HG03558 (cell line): Measurements from ENCODE around the gene CREB3L4.
A peak's percentile ranks its signal among the peaks of the same experiment; 100 is the strongest.

Source experiments
- ATAC-seq: cut with Tn5 transposase; IDR thresholded peaks from one replicate; pipeline ENCODE4 v1.9.1; 2021; ENCODE audit warnings: moderate number of reproducible peaks; ENCODE audit not compliant: unreplicated experiment; ENCODE audit errors: extremely low read depth

Gene CREB3L4, protein sequence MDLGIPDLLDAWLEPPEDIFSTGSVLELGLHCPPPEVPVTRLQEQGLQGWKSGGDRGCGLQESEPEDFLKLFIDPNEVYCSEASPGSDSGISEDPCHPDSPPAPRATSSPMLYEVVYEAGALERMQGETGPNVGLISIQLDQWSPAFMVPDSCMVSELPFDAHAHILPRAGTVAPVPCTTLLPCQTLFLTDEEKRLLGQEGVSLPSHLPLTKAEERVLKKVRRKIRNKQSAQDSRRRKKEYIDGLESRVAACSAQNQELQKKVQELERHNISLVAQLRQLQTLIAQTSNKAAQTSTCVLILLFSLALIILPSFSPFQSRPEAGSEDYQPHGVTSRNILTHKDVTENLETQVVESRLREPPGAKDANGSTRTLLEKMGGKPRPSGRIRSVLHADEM

DNA sequence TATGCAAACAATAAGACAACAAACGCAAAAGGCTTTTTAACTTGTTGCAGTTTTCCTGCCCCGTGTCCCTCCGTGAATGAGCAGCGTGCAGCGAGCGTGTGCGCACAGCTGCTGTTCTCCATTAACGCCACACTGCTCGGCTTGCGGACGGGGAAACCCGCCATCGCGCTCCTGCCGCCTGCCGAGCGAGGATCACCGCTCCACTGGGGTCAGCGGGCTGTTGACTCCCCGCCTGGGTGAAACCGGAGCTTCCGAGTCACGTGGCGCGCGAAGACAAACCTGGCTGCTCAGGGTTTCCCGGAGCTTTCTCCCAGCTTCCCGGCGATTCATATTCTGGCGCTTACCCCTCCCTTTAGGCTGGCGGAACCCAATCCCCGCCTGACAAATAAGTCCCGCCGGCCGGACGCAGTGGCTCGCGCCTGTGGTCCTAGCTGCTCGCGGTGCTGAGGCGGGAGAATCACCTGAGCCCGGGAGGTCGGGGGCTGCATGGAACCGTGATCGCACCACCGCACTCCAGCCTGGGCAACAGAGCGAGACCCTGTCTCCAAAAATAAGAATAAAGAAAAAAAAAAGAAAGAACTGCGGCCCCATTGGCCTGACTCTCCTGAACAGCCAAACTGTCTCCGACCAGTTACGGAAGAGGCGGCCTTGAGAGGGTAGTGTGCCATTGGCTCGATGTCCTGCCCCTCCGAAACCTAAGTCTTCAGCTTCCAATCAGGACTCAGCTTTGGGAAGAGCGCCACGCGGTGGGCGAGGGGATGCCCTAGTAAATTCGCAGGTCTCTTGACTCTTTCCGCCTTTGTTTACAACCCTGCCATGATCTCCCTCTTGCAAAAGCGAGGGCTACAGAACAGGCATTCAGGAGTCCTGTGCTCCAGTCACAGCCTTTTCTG lies at the start of gene CREB3L4:
TSS of gene CREB3L4 (plus strand) at position 796 of the 893 bp plus-strand sequence. CDS start 624 bp downstream, outside the sequence.
- peak; percentile 61 for ATAC-seq

GRCh38 chr1:153919876-153920852 lies 47.5 kb upstream of the CREB3L4 start:
- no peak for ATAC-seq

GRCh38 chr1:153921080-153921802 lies 46.5 kb upstream of the CREB3L4 start:
- no peak for ATAC-seq

- ATAC-seq = no peak
Measured at GRCh38 chr1:153921803-153922075, 46.0 kb upstream of the CREB3L4 start.

DNA sequence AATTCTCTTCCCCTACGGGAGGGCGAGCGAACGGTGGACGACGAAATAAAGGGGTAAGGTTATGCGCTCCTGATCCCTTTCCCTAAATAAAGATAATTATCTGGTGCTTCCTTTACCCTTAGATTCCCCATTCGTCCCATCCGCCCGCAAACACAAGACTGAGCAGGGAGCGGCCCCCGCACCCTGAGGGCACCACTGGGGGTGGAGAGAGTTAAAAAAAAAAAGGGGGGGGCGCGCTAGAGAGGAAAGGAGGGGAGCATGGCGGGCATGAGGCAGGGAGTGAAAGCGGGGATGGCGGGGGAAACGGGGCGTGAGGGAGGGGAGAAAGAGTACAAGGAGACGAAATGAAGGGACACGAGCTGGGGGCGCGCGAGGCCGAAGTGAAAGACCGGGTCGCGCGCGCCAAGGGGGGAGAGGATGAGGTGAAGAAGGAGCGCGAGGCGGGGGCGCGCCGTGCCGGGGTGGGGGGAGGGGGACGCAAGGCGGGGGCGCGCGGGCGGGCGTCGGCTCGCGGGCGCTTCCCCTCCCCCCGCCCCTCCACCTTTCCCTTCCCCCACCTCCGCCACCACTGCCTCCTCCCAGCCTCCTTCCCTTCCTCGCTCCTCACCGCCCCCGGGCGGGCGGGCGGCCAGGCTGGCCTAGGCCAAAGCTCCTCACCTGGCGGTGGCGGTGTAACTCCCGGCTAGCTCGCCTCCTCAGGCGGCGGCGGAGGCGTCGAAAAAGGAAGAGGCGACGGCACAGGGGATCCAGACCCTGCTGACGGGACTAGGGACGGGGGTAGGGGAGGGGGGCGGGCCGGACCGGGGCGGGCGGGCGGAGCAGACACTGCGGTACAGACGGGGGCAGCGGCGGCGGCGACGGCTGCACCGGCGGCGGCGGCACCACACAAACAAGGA lies 45.4 kb upstream of the CREB3L4 start:
- ATAC-seq = peak; percentile 8

GRCh38 chr1:153922972-153923925 lies 44.5 kb upstream of the CREB3L4 start, which contains the start of gene GATAD2B:
Gene GATAD2B (minus strand): TSS chr1:153922972. CDS start chr1:153828347, 94,625 bp downstream.
- peak; percentile 81 for ATAC-seq

DNA sequence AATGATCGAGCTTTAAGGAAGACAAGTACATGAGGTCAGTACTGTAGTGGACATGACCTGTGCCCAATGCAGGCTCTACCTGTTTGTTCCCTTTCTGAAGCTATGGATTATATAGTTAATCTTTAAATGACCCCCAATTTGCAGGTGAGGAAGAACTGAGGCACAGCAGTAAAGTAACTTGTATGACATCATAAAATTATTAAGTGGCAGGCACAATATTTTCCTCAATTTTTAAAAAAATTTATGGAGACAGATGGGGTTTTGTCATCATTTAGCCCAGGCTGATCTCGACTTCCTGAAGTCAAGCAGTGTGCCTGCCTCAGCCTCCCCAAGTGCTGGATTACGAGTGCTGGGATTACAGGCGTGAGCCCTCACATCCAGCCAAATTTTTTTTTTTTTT lies 41.3 kb upstream of the CREB3L4 start:
- ATAC-seq = no peak

DNA sequence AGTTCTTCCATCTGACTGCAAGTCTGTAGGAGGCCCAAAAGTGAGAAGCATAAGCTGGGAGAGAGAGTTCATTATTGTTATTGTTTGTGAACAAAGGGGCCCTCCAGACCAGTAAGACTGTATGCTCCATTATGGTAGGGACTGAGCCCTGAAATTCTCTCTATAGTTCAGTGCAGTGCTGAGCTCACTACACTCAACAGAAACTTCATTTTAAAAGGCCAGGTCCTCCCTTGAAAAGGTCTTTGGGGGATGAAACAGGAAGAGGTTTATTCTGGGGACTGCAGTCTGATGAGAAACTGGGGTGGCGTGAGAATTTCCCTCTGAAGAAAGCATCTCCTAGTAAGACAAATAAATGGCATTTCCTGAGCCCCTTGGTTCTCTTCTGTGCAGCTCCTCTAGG lies 39.5 kb upstream of the CREB3L4 start:
- ATAC-seq = no peak

GRCh38 chr1:153928791-153929341 lies 38.8 kb upstream of the CREB3L4 start:
- no peak for ATAC-seq

- ATAC-seq = no peak
Measured at GRCh38 chr1:153929426-153929825, 38.3 kb upstream of the CREB3L4 start.

DNA sequence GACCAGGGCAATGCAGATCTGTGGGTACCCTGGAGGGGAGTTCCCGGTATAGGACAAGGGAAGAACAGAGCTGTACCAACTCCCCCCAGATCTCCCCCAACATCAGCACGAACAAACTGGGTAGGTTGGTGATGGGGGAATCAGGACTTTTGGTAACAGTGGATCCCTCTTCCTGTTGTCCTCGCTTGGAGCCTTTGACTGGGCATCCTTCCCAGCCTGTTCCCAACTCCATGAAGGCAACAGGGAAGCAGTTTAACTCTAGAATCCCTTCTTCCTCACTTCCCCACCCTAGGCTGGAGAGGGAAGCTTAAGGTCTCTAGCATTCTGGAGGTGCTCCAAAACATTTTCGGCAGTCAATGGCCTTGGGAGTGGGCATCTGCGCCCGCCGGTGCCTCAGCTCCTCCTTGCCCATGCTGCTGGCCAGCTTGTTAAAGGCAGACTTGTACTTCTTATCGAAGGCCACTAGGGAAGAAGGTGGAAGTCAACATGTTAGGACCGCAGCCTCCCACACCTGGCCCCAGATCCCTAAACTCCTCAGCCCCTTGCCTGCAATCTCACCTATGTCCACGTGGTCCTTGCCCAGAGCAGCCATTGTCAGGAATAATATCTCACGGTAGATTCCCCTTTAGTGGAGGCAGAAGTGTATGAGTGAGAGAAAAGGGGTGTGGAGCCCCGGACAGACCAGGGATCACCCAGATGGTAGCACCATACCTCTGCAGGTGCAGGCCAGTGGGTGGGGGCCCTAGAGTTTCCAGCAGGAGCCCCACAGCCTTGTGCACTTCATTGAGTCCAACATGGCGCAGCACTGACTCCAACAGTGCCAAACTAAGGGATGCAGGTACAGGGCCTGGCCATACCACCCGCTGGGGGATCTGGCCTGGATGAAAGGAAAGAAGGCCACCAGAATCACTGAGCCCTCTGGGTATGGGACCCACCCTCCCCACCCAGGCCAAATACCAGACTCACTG lies 37.4 kb upstream of the CREB3L4 start:
- no peak for ATAC-seq

GRCh38 chr1:153932156-153933131 lies 35.3 kb upstream of the CREB3L4 start:
- no peak for ATAC-seq

GRCh38 chr1:153933430-153933829 lies 34.3 kb upstream of the CREB3L4 start:
- no peak for ATAC-seq

DNA sequence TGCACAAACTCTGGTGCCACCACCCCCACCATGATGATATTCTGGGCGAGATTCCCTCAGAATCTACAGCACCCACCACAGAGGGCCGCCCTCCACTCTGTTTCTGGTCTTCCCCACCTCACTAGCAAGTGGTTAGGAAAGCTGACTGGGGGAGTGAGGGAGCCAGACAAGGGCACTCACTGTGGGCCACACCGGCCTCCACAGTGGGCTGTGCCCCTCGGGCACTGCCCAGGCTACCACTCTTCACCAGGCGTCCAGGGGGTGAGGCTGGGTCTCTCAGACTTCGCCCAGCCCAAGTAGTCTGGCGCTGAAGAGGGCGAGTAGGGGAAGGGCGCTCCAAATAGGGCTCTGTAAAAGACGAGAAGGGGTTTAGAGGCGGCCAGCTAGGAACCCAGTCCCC lies 33.7 kb upstream of the CREB3L4 start:
- no peak for ATAC-seq

- ATAC-seq = no peak
Measured at GRCh38 chr1:153934746-153935145, 33.0 kb upstream of the CREB3L4 start.
